ENCODE data around the gene CC2D2A.
"Not testable (repeated sequence)": the region's sequence is repeated elsewhere in the genome, so short reads cannot be mapped to it uniquely, and the experiment has no call there.

Gene CC2D2A

DNA sequence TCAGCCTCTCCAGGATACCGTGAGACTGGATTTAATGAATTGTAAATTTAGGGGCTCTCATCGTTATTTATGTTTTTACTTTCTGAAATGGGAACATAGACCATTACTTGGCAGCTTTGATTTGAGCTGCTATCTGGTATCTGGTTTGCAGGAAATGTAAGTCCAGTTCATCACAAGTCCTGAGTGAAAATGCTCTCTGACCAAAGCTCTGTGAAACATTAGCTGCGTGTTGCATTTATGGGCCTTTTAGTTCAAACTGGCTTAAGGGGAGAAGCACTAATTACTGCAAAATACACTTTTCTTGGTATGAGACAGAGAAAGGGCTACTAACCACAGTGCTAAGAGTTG is 420 bp downstream of the CC2D2A start:
- DNase-seq = no peak

- no peak for DNase-seq
Measured at GRCh38 chr4:15476396-15476795, 6.7 kb downstream of the CC2D2A start.

- DNase-seq = no peak
Measured at GRCh38 chr4:15478724-15479088, 9.0 kb downstream of the CC2D2A start.

GRCh38 chr4:15479089-15479912 is 9.6 kb downstream of the CC2D2A start:
- DNase-seq = peak; percentile 29

DNA sequence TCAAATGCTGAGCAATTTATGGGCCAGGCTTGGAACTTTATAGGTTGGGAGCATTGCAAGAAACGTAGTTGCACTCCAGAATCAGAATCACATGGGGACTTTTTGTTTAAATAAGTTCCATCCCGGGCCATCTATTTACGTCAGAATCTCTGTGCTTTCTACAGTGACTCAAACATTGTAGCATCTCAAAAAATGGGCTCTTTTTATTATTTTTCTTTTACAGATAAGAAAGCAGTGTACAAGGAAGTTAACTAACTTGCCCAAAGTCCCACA is 10.2 kb downstream of the CC2D2A start:
- DNase-seq = no peak

- no peak for DNase-seq
Measured at GRCh38 chr4:15481961-15482745, 12.5 kb downstream of the CC2D2A start.

DNA sequence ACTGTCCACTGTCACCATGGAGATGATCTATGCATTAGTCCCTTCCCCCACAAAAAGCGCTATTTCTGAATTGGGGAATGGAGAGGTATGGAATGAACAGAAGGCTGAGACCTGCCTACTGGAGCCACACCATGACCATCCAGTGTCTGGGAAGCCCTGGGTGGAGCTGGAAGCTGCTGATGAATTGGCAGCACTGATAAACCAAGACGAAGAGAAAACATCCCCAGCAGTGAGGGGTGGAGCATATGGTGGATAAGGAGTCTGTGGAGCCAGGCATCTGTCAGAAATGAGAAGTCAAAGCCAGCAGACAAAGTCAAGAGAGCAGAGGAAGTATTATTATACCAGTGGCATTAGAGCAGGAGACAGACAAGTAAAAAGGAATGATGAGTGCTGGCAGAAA is 13.2 kb downstream of the CC2D2A start:
- DNase-seq = no peak

DNA sequence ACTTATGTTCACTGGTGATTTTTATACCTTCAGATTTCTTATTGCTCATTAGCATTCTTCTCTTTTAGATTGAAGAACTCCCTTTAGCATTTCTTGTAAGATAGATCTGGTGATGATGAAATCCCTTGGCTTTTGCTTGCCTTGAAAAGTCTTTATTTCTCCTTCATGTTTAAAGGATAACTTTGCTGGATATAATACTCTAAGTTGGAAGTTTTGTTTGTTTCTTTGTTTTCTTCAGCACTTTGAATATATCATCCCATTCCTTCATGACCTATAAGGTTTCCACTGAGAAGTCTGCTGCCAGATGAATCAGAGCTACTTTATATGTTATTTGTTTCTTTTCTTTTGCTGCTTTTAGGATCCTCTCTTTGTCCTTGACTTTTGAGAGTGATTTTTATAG is 18.5 kb downstream of the CC2D2A start:
- DNase-seq = no peak

DNA sequence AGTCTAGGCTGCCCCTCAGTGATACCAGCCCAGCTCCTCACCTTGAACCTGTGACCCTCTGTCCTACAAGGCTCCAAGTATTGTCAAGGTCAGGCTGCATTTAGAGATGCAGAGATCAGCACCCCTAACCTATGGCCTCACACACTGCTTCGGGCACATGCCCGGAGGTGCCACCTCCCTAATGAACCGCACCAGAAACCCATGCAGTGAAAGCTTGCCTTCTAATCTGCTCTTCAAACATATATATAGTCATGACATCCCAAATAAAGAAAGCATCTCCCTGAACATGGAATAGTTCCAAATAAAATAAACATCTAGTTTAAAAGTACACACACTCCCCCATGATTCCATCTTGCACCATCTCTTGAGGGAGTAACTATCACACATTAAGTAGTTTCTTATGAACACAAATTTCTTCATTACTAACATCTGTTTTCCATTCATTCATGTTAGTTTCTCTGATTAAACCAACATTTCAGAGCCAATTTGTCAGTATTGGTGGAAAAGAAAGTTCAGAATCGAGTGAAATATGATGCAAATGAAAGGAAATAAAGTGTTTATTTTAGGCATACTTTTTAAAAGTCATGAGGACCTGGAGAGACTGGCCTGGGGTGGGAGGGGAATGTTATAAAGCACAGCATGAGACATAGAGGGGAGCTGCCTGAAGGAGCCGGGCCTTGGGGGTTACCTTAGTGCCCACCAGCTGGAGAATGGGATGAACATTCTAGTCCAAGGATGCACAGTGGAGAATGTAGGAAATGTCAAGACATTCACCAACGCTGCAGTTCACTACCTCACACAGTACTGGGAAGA is 19.2 kb downstream of the CC2D2A start:
- DNase-seq = no peak

GRCh38 chr4:15489551-15489950 is 19.9 kb downstream of the CC2D2A start:
- no peak for DNase-seq

DNA sequence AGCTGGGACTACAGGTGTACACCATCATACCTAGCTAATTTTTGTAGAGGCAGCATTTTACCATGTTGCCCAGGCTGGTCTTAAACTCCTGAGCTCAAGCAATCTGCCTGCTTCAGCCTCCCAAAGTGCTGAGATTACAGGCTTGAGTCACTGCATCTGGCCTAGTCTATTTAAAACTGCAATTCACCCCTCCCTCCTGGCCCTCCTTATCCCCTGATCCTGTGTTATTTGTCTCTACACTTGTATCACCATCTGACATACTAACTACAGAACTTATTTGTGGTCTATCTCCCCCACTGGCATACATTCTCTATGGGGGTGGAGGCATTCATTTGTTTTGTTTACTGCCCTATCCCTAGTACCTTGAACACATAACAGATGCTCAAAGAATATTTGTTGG is 23.7 kb downstream of the CC2D2A start:
- no peak for DNase-seq

GRCh38 chr4:15495621-15496020 is 25.9 kb downstream of the CC2D2A start:
- no peak for DNase-seq

DNA sequence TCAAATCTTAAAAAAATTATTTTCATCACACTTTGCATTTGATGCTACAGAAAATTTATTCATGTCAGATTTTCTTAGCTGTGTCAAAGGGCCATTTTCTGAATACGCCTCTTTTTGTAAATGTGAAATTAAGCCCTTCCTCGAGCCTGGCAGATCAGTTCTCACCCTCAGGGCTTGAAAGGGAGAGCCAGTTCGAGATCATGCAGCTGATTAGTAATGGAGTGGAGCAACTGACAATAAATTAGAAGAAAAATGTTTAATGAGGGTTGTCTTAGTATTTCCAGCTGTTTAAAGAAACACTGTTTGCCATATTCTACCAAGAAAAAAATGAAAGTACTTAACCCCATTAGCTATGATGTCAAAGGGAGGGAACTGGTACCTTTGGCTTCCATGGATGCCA is 28.7 kb downstream of the CC2D2A start:
- no peak for DNase-seq

- no peak for DNase-seq
Measured at GRCh38 chr4:15500701-15501100, 31.0 kb downstream of the CC2D2A start.

DNA sequence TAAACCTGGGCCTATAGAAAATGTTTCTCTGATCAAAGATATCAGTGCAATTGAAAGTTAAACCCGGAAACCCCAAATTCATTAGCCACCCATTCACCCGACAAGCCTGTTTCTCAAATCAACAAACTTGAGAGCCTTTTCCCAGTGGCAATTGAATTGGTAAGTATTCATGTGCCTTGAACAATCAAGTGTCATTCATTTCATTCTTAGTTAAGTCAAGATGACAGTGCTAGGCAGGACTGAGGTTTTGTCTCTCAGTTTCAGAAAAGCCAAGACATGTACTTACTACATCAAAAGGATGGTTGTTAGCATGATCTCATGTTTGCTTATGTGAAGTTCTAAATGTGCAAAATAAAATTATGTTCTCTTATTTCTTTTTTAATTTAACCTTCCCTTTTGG is 32.3 kb downstream of the CC2D2A start:
- DNase-seq = no peak

DNA sequence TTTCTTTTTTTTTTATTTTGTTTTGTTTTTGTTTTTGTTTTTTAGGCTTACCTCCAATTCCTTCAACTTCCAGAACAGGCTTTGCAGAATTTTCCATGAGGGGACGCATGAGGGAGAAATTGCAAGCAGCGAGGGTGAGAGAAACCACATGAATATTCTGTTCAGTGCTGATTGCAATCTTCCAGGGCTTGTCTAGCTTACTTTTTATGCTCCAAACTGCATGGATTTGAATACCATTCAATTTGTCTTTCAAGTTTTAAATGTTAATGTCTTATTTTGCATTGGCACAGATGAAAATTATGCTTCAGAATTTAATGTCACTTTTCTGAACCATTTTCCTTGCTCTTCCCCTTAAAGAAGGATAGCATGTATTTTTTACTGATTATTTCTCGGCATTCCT is 32.7 kb downstream of the CC2D2A start:
- DNase-seq = no peak

DNA sequence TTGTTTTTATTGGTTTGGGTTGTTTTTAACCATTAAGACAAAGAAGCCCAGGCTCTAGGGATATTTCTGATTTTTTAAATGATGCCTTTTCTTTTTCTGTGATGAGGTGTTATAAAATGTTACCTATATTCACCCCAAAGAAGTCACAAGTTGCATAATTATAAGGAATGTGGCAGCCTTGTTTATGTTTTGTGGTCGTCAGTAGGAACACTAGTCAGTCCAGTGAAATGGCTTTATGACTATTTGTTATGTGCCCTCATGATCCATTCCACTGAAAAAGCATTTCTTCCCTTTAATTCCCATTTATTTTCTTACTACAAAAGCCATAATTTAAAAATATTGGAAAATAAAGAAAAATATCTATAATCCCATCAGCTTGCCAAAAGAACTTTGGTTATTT is 34.4 kb downstream of the CC2D2A start:
- no peak for DNase-seq

GRCh38 chr4:15506464-15506863 is 36.8 kb downstream of the CC2D2A start:
- DNase-seq = no peak

DNA sequence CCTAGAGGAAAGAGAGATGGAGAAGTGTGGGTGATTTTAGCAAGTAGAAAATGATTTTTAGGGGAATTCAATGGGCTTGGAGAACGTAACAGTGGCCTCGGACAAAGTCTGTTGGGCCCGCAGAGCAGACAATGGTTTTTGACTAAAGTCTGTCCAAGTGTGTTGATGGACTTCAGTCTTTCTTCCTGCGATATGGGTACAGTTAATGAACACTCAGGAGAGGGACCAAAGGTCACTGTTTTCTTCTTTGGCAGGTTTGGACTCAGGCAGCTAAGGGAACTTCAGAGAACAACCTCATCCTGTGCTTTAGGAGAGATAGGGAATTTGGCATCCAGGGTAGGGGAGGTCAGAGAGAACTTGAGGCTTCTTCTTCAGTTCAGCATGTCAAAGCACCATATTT is 38.0 kb downstream of the CC2D2A start:
- DNase-seq = no peak

GRCh38 chr4:15510961-15511360 is 41.3 kb downstream of the CC2D2A start:
- no peak for DNase-seq

- no peak for DNase-seq
Measured at GRCh38 chr4:15513545-15513944, 43.9 kb downstream of the CC2D2A start.

- no peak for DNase-seq
Measured at GRCh38 chr4:15515106-15515505, 45.4 kb downstream of the CC2D2A start.

- no peak for DNase-seq
Measured at GRCh38 chr4:15516494-15516893, 46.8 kb downstream of the CC2D2A start.

DNA sequence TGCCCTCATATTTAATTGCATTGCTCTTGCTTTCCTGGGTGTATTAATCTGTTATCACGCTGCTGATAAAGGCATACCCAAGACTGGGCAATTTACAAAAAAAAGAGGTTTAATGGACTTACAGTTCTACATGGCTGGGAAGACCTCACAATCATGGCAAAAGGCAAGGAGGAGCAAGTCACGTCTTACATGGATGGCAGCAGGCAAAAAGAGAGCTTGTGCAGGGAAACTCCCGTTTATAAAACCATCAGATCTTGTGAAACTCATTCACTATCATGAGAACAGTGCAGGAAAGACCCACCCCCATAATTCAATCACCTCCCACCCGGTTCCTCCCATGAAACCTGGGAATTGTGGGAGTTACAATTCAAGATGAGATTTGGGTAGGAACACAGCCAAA is 48.0 kb downstream of the CC2D2A start:
- not testable (repeated sequence) for DNase-seq
